B cell (primary cell): ENCODE results near the gene RAB12. TPM values are rescaled to one million over a fixed set of nuclear protein-coding genes. Genes with fewer than 3 reads are reported as not detected.

Experiments used
- ATAC-seq: fragments of 200-7000 bp; cut with Tn5 transposase; one replicate; pipeline ENCODE4 v1.10.0; 2021; ENCODE audit warnings: low read depth, mild to moderate bottlenecking, moderate number of reproducible peaks, moderate library complexity
- CTCF ChIA-PET: fragments of 350-600 bp; sonication (Branson Sonifier 250); formaldehyde crosslinking; loops from one replicate; lab custom pipeline; 2021; ENCODE audit warnings: antibody characterized with exemption, inconsistent platforms; lab: Charles Lee
- POLR2A ChIA-PET: fragments of 350-600 bp; sonication (Branson Sonifier 250); formaldehyde crosslinking; loops from one replicate; lab custom pipeline; 2021; ENCODE audit warnings: antibody characterized with exemption; lab: Charles Lee
- DNase-seq: peaks from one replicate; pipeline ENCODE4 v3.0.0; 2013
- H2AFZ ChIP-seq: 2 replicates; pipeline ENCODE4 v1.6.1; 2012; ENCODE audit warnings: mild to moderate bottlenecking, low read depth, low read length; ENCODE audit not compliant: insufficient read depth, poor library complexity, severe bottlenecking
- H3K27ac ChIP-seq, 2 donors: 1 replicate in 1 of 2; 2 replicates in 1 of 2; pipeline ENCODE4 v1.5.1; 2012 to 2013; ENCODE audit warnings: low read length in 2 of 2, mild to moderate bottlenecking in 2 of 2, moderate library complexity in 1 of 2
- H3K27me3 ChIP-seq, 4 experiments: fragments of 200-600 bp in 1 of 4; sonication (generic) in 1 of 4; replicated peaks in 1 of 4; 1 replicate in 2 of 4; 2 replicates in 2 of 4; pipeline versions ENCODE4 v1.6.1 to v1.7.0; 2013 to 2016; ENCODE audit warnings: low read length in 3 of 4, mild to moderate bottlenecking in 2 of 4, mixed read lengths in 1 of 4, moderate library complexity in 1 of 4; ENCODE audit not compliant: insufficient read depth in 4 of 4, control insufficient read depth in 3 of 4; ENCODE audit errors: control extremely low read depth in 1 of 4
- H3K36me3 ChIP-seq, 2 experiments: replicated peaks in 1 of 2; 1 replicate in 1 of 2; 2 replicates in 1 of 2; pipeline versions ENCODE4 v1.6.1 to v1.7.1; 2013; ENCODE audit warnings: low read length in 1 of 2; ENCODE audit not compliant: insufficient read depth in 2 of 2, control insufficient read depth in 1 of 2; ENCODE audit errors: control extremely low read depth in 1 of 2, extremely low read depth in 1 of 2
- H3K4me1 ChIP-seq, 2 donors: fragments of 200-600 bp in 1 of 2; sonication (generic) in 1 of 2; 1 replicate in 1 of 2; 2 replicates in 1 of 2; pipeline versions ENCODE4 v1.5.1 to v1.6.1; 2013 to 2017; ENCODE audit warnings: low read length in 2 of 2; ENCODE audit not compliant: control insufficient read depth in 2 of 2, insufficient read depth in 2 of 2
- H3K4me2 ChIP-seq: replicated peaks from 2 replicates; pipeline ENCODE3; 2012; ENCODE audit warnings: mild to moderate bottlenecking, low read depth, low read length; ENCODE audit not compliant: poor library complexity, severe bottlenecking
- H3K4me3 ChIP-seq, 5 experiments: fragments of 200-600 bp in 1 of 5; sonication (generic) in 1 of 5; 1 replicate in 3 of 5; 2 replicates in 2 of 5; pipeline versions ENCODE4 v1.5.1 to v1.7.0; 2011 to 2016; ENCODE audit warnings: low read length in 4 of 5, mild to moderate bottlenecking in 4 of 5, low read depth in 2 of 5, control low read depth in 1 of 5, moderate library complexity in 1 of 5; ENCODE audit not compliant: insufficient read depth in 1 of 5; ENCODE audit errors: control extremely low read depth in 1 of 5, extremely low read depth in 1 of 5
- H3K79me2 ChIP-seq: fragments of 200-600 bp; sonication (generic); one replicate; pipeline ENCODE4 v1.6.0; 2016; ENCODE audit warnings: low read length; ENCODE audit not compliant: control insufficient read depth, insufficient read depth
- H3K9ac ChIP-seq: fragments of 200-600 bp; sonication (generic); 2 replicates; pipeline ENCODE4 v1.6.1; 2017; ENCODE audit warnings: mild to moderate bottlenecking, low read length, moderate library complexity
- H3K9me3 ChIP-seq, 3 donors: one replicate each; pipeline versions ENCODE4 v1.6.1 to v1.7.1; 2013; ENCODE audit warnings: low read length in 2 of 3; ENCODE audit not compliant: control insufficient read depth in 2 of 3, insufficient read depth in 1 of 3; ENCODE audit errors: control extremely low read depth in 1 of 3
- H4K20me1 ChIP-seq: 2 replicates; pipeline ENCODE4 v1.6.0; 2012; ENCODE audit warnings: mild to moderate bottlenecking, low read length; ENCODE audit not compliant: insufficient read depth, control insufficient read depth, poor library complexity, severe bottlenecking
- H3K27ac Mint-ChIP-seq: one replicate; pipeline ENCODE4 v1.8.0; 2021; ENCODE audit warnings: mixed read lengths
- H3K27me3 Mint-ChIP-seq: one replicate; pipeline ENCODE4 v1.8.0; 2021; ENCODE audit warnings: mixed read lengths
- H3K4me1 Mint-ChIP-seq: one replicate; pipeline ENCODE4 v1.8.0; 2021; ENCODE audit warnings: mixed read lengths
- H3K4me3 Mint-ChIP-seq: one replicate; pipeline ENCODE4 v1.8.0; 2021; ENCODE audit warnings: mixed read lengths
- H3K9me3 Mint-ChIP-seq: one replicate; pipeline ENCODE4 v1.8.0; 2022; ENCODE audit warnings: mixed read lengths; ENCODE audit not compliant: insufficient read depth
- EZH2 ChIP-seq: IDR thresholded peaks from 2 replicates; pipeline ENCODE4 v1.6.1; 2012; ENCODE audit warnings: borderline replicate concordance, low read depth, mild to moderate bottlenecking, moderate library complexity, low read length; ENCODE audit not compliant: insufficient read depth, poor library complexity, severe bottlenecking
- WGBS: methylation state at CpG from one replicate; pipeline ENCODE4 v1.1.5; 2013; ENCODE audit warnings: missing lambda C conversion rate; ENCODE audit not compliant: insufficient coverage; 5-methylcytosine and 5-hydroxymethylcytosine counted together
- intact Hi-C: fragments of 100-400 bp; cut with micrococcal nuclease; formaldehyde crosslinking; loops from one replicate; pipeline ENCODE4 v1.10.0; 2022
- polyA plus RNA-seq: library from polyadenylated mRNA; depleted of rRNA; stranded (reverse); fragments of >200 nt; gene quantifications from 2 replicates; pipeline ENCODE4 v1.2.3, GENCODE V29; 2012
- total RNA-seq, 2 donors: library from RNA; stranded (reverse); fragments of 120-200 nt in 1 of 2; gene quantifications; 1 replicate in 1 of 2; 2 replicates in 1 of 2; pipeline versions ENCODE4 v1.2.3 to v1.2.4, GENCODE V29; 2013 to 2022
- TF ChIP-seq, protein P1 (sequence below): fragments of 200-600 bp; IDR thresholded peaks from one replicate; pipeline ENCODE4 v1.8.0; 2022; ENCODE audit warnings: antibody characterized with exemption, mild to moderate bottlenecking

RAB12 gene
- total and polyA plus RNA-seq, 2 donors (not counting 1 experiment from before 2014, with no cell fraction given): 12.8 to 38.7 TPM

DNA sequence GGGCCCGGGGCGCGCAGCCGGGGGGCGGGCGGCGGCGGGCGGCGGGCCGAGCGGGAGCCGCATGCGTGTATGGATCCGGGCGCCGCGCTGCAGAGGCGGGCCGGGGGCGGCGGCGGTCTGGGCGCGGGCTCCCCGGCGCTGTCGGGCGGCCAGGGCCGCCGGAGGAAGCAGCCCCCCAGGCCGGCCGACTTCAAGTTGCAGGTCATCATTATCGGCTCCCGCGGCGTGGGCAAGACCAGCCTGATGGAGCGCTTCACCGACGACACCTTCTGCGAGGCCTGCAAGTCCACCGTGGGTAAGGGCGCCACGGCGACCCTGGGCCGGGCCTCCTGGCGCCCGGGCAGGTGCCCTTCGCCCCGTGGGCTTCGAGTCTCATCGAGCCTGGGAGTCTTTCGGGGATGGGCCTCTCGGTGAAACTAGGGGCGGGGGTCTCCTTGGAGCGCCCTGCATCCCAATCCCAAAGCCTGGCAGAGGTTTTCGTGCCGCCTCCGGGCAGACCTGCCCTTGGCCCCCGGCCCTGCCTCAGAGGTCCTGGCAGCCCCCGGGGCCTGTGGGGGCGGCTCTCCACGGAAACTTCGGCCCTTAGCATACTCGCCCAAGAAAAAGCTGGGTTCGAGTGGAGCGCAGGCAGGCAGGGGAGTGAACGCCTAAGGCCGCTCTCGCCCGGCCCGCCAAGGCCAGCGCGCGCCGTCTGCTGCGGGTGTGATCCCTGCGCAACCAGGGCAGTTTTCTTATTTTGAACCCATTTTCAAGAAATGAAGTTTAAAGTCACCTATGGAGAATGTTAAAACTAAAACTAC, 622 bp downstream of the RAB12 start:
- peak overlapping the region; percentile 98 for H3K4me2 ChIP-seq
- ChIA-PET POLR2A (interaction anchor here (0.6 to 1.0 kb wide), 2 partner anchors 9 to 205 kb away, joined by 4 to 6 read pairs; no protein-coding TSS in a partner anchor), CTCF (interaction anchor here (1.0 to 3.7 kb wide), 5 partner anchors 9 to 378 kb away, joined by 3 to 22 read pairs (median 11); no protein-coding TSS in a partner anchor)
- H3K27me3 Mint-ChIP-seq: no peaks in the 10 kb centered on the region
- peaks cover 47% of the 10 kb centered on the region for H4K20me1 ChIP-seq
- peak overlapping the region; percentile 83 for H3K27ac Mint-ChIP-seq
- no peak for ATAC-seq
- H3K9ac ChIP-seq: peak overlapping the region; percentile 84
- H3K4me1 ChIP-seq: peaks cover 53 to 54% of the 10 kb centered on the region in 2 donors
- peaks cover 52% of the 10 kb centered on the region for H3K79me2 ChIP-seq
- H3K4me3 Mint-ChIP-seq: peak overlapping the region; percentile 91
- peaks cover 1 to 5% of the 10 kb centered on the region in 2 experiments for H3K36me3 ChIP-seq
- DNase-seq: peak; percentile 37
- no peak for TF ChIP-seq EZH2
- TF ChIP-seq, protein P1, sequence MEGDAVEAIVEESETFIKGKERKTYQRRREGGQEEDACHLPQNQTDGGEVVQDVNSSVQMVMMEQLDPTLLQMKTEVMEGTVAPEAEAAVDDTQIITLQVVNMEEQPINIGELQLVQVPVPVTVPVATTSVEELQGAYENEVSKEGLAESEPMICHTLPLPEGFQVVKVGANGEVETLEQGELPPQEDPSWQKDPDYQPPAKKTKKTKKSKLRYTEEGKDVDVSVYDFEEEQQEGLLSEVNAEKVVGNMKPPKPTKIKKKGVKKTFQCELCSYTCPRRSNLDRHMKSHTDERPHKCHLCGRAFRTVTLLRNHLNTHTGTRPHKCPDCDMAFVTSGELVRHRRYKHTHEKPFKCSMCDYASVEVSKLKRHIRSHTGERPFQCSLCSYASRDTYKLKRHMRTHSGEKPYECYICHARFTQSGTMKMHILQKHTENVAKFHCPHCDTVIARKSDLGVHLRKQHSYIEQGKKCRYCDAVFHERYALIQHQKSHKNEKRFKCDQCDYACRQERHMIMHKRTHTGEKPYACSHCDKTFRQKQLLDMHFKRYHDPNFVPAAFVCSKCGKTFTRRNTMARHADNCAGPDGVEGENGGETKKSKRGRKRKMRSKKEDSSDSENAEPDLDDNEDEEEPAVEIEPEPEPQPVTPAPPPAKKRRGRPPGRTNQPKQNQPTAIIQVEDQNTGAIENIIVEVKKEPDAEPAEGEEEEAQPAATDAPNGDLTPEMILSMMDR: no peak
- H3K4me1 Mint-ChIP-seq: peaks cover 69% of the 10 kb centered on the region
- no peaks in the 10 kb centered on the region for H3K9me3 ChIP-seq
- peak overlapping the region; percentile 27 to 88 (median 76) for H3K4me3 ChIP-seq
- intact Hi-C loops: loop anchor here (1.0 to 10.0 kb wide), 7 partner anchors 9 to 1915 kb away; partner anchors contain the start of genes MTCL1, NAPG, PPP4R1 and RALBP1
- no peaks in the 10 kb centered on the region for H3K9me3 Mint-ChIP-seq
- peak overlapping the region; percentile 31 to 72 for H3K27ac ChIP-seq
- WGBS: under 1% methylated on average over 74 of the region's 78 CpGs
- no peaks in the 10 kb centered on the region for H3K27me3 ChIP-seq
- peak overlapping the region; percentile 41 for H2AFZ ChIP-seq
